Ammon's horn (tissue), 1 donor: ENCODE measurements around the gene ALKBH5.

ENCODE experiments used
- DNase-seq: peaks from one replicate; pipeline ENCODE4 v3.0.0-alpha.2; 2016; ENCODE audit warnings: low spot score

The ALKBH5 gene

GRCh38 chr17:18245038-18245776, 61.6 kb downstream of the ALKBH5 start:
- DNase-seq: no peak

DNA sequence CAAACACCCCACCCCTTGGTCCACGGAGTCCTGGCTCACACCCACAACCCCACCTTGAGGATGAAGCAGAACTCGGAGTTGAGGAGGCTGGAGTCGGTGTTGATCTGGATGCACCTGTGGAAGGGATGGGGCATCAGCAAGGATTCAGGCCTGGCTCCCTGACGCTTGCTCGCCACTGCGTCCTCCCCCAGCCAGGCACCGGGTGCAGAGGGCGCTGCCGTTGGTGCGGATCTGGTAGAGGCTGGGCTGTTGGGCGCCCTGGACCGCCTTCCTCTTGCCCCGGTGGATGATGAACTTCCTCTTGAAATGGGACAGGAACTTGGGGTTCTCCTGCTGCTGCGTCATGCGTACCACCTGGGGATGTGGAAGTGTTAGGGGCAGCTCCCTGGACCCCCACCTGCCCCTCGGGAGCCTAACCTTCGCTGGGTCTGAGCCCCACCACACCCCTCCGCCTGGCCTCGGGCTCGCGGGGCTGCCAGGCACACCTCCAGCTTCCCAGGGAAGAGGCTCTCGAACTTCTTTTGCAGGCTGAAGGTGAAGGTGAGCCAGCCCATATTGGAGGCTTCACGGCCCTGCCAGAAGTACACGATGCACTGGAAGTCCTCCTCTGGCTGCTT, 62.6 kb downstream of the ALKBH5 start:
- no peak for DNase-seq

GRCh38 chr17:18246880-18247612, 63.4 kb downstream of the ALKBH5 start:
- DNase-seq: no peak

GRCh38 chr17:18247613-18248001, 64.0 kb downstream of the ALKBH5 start:
- DNase-seq: no peak

- DNase-seq: peak; percentile 86
Measured at GRCh38 chr17:18248300-18248731, 64.7 kb downstream of the ALKBH5 start.

GRCh38 chr17:18248811-18249210, 65.2 kb downstream of the ALKBH5 start:
- no peak for DNase-seq

DNA sequence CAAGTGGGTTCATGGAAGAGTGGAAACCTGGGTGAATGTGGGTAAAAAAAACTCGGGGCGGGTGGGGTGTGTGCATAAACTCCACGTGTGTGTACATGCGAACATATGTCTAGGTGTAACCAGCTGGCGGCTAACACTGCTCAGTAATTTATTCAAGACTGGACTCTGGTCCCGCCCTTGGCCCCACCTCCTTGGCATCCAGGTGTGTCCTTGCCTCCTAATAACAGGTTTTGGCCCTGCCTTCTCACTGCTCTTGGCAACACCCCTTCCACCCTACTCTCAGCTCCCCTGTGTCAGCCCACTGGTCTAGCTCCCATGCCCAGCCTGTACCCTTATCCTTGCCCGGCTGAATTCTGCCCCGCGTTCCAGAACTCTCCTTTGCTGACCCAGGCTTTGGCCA, 66.6 kb downstream of the ALKBH5 start:
- DNase-seq: no peak

DNA sequence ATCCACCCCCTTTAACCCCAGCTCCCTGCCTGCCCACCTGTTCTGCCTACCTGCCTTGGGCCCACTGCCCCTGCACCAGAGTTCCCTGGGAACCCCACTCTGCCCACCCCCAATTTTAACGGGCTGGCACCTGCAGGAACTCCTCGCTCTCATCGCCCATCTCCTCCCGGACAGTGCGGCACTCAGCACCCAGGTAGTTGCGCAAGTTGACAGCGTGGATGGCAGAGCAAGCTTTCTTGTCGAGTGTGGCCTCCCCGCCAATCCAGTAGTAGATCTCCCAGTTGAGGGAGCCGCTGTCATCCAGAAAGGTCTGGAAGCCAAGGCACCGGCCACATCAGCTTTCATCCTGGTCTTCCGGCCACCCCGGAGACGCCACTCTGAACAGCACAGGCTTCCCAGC, 67.1 kb downstream of the ALKBH5 start:
- DNase-seq: no peak

DNA sequence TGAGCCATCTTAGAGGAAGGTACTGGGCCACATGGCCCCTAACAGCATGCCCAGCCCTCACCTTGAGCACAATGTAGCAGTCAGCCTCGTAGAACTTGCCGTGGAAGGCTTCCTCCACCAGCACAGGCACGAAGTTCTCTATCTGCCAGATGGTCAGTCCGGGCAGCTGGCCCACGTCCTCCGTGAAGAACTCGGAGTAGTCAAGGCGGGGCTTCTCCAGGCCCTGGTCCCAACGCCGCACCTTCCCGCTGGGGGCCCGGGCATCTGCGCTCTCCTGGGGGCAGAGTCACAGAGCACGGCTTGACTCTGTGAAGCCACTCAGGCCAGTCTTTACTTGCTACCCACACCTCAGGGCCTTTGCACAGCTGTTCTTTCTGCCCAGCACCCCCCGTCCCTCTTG, 67.6 kb downstream of the ALKBH5 start:
- no peak for DNase-seq

- no peak for DNase-seq
Measured at GRCh38 chr17:18252160-18252559, 68.5 kb downstream of the ALKBH5 start.

DNA sequence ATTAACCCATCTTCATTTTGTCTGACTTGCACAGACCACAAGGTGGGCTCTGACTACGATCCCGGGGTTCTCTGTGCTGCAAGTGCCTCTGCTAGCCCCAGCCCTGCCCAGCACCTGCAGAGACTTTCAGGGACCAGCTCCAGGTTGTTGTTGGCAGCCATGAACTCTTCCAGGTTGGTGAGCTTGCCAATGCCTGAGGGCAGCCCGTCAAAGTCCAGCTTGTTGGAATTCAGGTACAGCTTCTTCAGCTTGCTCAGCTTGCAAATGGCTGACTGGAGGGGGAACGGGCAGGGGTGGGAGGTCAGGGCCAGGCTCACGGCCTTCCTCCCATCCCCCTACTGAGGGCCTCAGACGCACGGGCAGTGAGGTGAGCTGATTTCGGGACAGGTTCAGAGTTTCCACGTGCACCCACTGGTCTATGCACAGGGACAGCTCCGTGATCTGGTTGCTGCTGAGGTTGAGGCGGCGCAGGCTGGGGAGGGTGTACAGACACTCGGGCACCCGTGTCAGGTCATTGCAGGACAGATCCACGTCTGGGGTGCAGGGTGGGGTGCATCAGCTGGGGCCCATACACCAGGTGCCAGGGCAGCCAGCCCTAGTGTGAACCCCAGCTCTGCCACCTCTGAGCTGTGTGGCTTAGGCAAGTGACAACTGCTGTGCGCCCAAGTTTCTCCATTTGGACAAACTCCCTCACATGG, 69.7 kb downstream of the ALKBH5 start:
- no peak for DNase-seq

GRCh38 chr17:18253947-18254821, 70.6 kb downstream of the ALKBH5 start:
- no peak for DNase-seq

- no peak for DNase-seq
Measured at GRCh38 chr17:18254888-18255649, 71.4 kb downstream of the ALKBH5 start.

DNA sequence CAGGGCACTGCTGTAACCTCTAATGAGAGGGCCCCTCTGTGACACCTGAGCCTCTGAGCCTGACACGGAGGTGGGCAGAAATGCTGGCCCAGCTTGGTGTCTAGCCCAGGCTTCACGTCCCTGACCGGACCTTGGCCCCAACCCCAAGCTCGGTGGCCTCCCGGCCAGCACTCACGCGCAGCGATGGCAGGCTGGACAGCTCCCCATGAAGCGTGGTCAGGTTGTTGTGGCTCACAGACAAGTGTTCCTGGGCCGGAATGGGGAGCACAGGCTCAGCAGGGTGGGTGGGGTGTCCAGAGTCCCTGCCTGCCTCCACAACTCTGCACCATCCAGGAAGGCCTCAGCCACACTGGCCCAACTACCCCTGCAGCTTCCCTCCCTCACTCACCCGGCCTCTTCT, 72.7 kb downstream of the ALKBH5 start:
- no peak for DNase-seq

DNA sequence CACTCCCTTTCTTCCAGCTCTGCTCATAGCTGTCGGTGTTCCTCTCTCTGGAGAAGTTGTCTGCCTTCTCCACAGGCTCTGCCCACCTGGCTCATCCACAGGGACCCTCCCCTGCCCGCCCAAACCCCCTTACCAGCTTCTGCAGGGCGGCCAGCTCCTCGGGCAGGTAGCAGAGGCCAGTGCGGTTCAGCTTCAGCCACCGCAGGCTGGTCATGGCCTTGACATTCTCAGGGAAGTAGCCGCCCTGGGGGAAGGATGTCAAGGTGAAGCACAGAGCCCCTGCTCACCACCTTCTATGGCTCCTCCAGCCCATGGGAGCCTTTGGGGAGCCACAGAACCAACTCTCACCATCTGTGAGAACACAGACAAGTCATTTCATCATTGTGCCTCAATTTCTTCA, 73.1 kb downstream of the ALKBH5 start:
- DNase-seq: no peak

GRCh38 chr17:18257268-18257981, 73.8 kb downstream of the ALKBH5 start:
- DNase-seq: peak; percentile 47

DNA sequence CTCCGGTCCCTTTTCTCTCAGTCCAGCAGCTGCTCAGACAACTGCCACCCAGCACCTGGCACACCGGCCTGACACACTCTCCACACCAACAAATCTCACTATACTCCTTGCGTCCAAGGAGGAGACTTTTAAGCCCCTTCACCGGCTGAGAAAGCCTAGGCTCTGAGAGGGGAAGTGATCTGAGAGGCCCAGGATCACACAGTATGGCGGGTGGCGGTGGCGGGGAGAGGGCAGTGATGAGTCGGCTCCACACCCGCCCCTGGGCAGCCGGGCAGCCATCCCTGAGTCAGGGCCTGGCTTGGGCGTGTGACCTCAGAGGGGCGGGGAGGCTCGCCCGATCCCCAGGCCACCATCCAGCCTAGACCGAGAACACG, 74.3 kb downstream of the ALKBH5 start:
- DNase-seq: peak; percentile 75

DNA sequence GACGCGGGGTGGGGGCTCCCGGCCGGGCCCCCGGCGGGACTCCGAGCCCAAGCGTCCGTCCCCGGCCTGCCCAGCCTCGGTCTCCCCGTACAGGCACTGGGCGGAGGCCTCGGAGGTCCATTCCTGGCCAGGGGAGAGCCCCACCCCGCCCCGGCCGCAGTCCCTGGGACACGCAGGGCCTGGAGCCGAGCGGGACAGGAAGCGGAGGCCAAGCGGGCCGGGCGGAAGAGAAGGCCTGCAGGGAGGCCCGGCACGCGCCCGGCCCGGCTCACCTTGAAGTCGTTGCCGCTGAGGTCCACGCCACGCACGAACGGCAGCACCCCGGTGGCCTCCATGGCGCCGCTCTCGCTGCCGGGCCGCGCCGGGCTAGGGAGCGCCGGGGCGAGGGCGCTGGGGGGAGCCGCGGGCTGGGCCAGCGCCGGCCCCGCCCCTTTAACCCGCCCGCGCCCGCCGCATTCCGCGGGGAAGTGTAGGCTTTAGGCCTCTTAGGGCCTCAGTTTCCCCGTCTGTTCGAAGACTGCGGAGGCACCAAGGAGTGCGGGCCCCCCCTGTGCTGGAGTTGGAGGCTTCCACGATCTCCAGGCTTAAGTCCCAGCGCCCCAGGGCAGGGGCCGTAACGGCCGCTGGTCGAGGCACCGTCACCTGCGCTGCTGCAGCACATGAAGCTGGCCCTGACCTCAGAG, 74.9 kb downstream of the ALKBH5 start, which contains the start of gene FLII:
Gene FLII, minus strand, starts transcription at position 383 of the 683 bp plus-strand sequence. Its CDS starts 48 bp downstream, at position 335.
- DNase-seq: peak; percentile 78
